IPS-18c (cell line): ENCODE measurements around the gene HOXB1.
"Not testable (repeated sequence)": the region's sequence is repeated elsewhere in the genome, so short reads cannot be mapped to it uniquely, and the experiment has no call there.

Source experiments
- H3K4me3 ChIP-seq: 2 replicates; pipeline ENCODE4 v1.7.0; 2013; ENCODE audit warnings: low read depth, mild to moderate bottlenecking, low read length, moderate library complexity; ENCODE audit not compliant: insufficient read depth
- H3K9me3 ChIP-seq: one replicate; pipeline ENCODE4 v1.6.1; 2013; ENCODE audit warnings: mild to moderate bottlenecking, low read length, moderate library complexity; ENCODE audit not compliant: control insufficient read depth, insufficient read depth

The HOXB1 gene

DNA sequence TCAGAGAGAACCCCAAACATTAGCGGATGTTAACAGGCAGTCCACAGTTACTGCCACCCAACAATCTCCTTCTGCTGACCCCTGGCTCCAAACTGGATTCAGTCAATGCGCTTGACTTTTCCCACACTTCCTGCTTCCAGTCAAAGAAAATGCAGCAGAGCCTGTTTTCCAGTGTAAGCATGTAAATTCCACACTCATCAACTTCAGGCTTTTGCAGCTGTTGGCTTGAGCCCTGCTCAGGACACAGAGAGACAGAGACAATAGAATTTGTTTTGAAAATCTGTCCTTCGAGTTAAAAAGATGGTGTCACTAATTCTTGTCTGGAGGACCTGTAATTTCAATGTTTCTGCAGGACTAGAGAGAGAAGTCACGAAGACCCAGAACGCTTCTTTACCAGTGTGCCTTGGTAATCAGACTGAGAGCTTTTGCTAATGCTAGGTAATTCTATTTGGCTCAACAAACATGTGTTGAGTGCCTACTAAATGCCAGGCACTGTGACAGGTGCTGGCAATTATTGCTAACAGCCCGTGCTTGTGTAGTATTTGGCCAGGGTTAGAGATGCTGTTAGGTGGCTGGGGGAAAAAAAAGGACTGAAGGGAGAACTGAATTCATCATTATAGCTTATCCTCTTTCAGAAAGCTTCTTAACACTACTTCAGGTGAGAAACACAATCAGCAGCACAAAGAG, 32.5 kb downstream of the HOXB1 start:
- Histone ChIP-seq H3K9me3 (no peaks in the 10 kb centered on the region), H3K4me3 (no peak overlapping the region)

DNA sequence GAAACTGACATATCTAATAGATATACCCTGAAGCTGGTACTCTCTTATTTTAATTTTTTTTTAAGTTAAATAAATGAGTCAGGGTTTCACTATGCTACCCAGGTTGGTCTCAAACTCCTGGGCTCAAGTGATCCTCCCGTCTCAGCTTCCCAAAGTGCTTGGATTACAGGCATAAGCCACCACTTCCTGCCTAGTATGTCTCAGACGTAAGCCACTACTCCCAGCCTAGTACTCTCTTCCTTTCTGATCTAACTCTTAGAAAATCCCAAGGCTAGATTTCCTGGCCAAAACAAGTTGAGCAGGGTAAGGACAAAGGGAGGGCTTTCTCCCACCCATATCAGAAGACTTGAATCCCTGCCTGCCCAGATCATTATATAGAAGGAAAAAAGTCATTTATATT, 33.7 kb downstream of the HOXB1 start:
- Histone ChIP-seq H3K4me3 (no peak overlapping the region), H3K9me3 (no peaks in the 10 kb centered on the region)

DNA sequence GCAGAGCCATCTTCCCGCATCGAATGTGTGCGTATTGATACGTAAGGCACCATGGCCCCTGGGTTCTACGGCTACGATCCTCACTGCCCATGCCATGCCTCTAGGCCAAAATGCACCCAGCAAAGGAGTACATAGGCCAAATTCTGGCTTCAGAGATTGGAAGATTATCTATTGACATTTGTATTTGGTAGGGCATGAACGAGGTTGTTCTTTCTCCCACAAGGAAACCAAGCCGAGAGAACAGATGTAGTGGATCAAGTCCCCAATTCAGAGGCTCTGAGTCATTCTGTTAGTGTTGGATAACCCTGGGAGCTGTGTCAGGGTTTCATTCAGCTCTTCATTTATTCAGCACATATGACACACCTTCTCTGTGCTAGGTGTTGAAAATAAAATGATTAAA, 36.5 kb downstream of the HOXB1 start:
- Histone ChIP-seq H3K9me3 (no peaks in the 10 kb centered on the region), H3K4me3 (no peak overlapping the region)

DNA sequence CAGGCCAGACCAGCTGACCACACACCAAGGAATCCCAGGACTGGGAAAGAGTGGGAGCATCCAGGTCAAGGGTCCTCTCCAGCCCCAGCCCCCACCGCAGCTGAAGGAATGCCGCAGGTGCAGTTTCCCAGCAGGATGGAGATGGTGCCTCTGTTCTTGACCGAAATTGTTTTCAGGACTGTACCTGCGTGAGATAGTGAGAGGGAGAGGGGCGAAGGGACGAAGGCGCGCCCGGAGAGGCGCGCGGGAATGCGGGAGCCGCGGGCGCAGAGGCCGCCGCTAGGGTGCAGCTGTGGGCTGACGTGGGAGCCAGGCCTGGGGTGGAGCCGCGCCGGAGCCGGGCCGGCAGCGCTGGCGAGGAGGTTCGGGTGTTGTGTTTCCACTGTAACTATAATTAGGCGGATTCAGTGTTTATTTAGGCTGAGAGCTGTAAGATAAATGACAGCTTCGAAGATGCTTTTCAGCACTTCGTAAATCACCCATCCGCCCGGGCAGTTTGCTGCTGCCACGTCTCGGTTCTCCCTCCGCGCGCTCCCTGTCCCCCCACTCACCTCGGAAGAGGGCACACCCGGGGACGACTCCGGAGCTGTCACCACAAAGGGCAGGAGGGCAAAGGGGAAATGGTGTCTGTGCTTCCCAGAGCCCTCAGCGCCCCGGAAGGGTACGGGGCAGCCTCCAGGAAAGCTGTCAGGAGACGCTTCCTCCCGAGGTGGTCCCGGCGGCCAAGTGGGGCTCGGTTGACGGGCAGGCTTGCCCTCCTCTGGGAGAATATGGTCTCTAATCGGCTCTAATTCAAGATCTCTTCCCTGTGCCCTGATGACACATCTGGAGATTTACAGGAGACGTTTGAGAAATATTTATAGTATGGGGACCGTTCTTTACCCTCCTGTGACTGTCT, 38.2 kb downstream of the HOXB1 start:
- peak overlapping the region; percentile 51 for H3K4me3 ChIP-seq

DNA sequence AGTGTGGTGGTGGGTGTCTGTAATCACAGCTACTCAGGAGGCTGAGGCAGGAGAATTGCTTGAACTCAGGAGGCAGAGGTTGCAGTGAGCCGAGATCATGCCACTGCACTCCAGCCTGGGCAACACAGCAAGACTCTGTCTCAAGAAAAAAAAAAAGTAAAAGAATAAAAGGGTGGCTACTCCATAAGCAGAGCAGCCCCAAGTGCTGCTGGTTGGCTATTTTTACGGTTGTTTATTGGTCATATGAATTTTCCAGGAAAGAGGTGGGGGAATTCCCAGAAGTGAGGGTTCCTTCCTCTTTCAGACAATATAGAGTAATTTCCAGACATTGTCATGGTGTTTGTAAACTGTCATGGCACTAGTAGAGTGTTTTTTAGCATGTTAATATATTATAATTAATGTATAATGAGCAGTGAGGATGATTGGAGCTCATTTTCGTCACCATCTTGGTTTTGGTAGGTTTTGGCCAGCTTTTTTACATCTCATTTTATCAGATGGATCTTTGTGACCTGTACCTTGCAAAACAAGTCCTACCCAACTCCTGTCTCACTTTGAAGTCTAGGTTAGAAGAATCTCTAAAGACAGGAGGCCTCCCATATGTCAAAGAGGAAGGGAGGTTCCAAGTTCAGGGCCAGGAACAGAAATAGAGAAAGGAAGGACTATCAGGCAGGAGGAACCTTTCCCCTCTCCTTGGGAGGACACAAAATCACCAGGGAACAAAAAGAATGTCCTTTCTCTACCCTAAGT, 39.1 kb downstream of the HOXB1 start:
- Histone ChIP-seq H3K9me3 (no peaks in the 10 kb centered on the region), H3K4me3 (no peak overlapping the region)

More for the DNA sequence above, 38.2 kb downstream of the HOXB1 start:
- no peaks in the 10 kb centered on the region for H3K9me3 ChIP-seq

DNA sequence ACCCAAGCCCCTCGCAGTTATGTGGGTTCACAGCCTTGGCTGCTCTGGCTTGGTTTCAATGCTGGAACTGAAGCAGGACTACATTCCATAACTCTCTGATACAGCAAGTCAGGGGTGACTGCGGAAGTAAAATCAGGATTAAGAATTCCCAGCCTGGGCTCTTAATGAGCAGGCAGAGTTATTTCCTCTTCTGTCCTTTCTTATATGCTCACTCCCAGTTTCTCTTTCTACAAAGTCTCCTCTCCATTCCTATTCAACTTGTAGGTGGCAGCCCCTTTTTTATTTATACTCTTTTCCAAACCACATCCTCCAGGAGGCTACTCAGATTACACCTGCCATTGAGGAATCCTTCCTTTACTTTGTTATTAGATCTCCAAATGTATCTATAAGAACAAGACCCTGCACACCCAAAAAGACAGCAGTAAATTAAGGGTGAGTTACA, 40.3 kb downstream of the HOXB1 start:
- no peaks in the 10 kb centered on the region for H3K9me3 ChIP-seq
- no peak overlapping the region for H3K4me3 ChIP-seq

DNA sequence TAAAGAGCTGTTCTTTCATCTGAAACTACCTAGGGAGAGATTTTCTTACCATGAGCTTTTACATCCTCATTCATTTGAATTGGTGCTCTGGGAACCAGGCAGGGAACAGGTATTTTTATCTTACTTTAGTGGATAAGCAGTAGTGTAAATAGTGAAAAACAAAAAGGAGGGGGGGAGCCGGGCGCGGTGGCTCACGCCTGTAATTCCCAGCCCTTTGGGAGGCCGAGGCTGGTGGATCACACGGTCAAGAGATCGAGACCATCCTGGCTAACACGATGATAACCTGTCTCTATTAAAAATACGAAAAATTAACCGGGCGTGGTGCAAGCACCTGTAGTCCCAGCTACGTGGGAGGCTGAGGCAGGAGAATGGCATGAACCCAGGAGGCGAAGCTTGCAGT, 41.0 kb downstream of the HOXB1 start:
- Histone ChIP-seq H3K9me3 (no peaks in the 10 kb centered on the region), H3K4me3 (no peak overlapping the region)

DNA sequence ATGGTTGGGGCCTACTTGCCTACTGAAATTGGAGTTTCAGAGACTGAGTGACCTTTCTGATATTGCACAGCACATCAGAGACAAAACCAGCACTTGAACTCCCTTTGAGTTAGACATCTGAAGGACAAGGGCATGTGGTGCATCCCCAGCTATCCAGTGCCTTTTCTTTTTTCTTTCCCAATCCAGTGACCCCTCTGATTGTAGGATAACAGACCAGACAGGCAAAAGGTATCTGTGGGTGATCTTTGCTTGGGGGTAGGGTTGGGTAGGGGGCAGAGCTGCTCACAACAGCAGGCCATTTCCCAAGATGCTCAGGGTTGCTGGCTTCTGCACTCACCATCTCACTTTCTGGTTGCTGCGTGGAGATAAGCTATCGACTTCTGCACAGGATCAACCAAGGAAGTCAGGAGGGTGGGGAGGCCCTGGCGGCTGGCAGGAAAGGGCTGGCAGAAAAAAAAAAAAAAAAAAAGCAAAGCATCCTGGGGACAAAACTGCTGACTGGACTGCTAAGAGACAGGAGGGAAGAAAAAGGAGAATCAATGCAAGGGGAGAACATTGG, 42.2 kb downstream of the HOXB1 start:
- Histone ChIP-seq H3K9me3 (no peaks in the 10 kb centered on the region), H3K4me3 (no peak overlapping the region)

DNA sequence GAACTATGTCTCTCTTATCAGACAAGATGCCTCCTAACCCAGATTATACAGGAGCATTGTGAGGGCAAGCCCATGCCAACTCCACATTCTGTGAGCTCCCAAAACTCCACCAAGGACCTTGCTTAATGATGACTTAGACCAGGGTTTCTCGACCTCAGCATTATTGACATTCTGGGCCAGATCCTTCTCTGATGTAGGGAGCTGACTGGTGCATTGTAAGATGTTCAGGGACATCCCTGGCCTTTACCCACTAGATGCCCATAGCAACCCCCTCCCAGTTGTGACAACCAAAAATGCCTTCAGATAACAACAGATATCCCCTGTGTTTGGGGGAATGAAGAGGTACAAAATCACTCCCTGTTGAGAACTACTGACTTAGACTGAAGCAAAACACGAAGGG, 43.6 kb downstream of the HOXB1 start:
- Histone ChIP-seq H3K4me3 (no peak overlapping the region), H3K9me3 (no peaks in the 10 kb centered on the region)

DNA sequence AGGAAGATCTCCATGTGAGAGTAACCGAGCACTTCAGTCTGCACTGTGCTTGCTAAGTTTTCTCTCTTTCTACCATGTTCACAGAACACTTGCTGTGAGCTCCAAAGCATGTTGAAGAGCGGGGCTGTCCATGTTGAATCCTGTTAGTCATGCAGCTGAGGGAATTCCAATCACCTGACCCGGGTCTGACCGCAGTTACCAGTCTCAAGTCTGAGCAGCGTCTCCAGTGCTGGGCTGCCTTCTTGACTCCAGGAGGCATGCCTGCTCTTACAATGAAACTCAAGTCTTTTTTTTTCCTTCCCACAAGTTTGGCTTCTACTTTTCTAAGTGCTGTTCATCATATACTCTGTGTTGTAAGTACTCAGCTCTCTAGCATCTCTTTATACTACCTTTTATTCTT, 44.3 kb downstream of the HOXB1 start:
- Histone ChIP-seq H3K9me3 (no peaks in the 10 kb centered on the region), H3K4me3 (no peak overlapping the region)

DNA sequence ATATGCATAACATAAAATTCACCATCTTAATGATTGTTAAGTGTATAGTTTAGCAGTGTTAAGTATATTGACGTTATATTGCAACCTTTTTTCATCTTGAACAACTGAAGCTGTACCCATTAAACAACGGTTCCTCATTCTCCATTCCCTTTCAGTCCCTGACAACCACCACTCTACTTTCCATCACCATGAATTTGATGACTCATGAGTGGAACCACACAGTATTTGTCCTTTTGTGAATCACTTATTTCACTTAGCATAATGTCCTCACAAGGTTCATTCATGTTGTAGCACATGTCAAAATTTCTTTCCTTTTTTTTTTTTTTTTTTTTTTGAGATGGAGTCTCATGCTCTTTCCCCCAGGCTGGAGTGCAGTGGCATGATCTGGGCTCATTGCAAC, 46.0 kb downstream of the HOXB1 start:
- Histone ChIP-seq H3K9me3 (no peaks in the 10 kb centered on the region), H3K4me3 (no peak overlapping the region)

DNA sequence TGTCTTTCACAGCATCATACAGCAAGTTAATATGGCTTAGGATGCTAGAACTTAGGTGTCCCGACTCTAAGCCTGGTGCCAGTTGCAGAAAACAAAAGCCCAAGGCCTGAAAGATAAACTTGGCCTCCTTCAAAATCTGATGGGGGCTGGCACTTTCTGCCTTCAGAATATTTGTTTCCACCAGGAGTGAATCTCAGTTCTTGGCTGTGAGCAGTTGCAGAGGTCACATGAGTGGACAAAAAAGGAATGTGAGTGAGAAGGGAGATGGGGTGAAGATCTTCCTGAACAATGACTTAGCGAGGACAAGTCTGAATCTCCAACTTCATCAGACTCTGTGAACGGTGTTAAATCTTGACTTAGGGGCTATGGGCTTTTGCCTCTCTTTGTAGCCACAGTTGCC, 46.6 kb downstream of the HOXB1 start:
- no peak overlapping the region for H3K4me3 ChIP-seq
- H3K9me3 ChIP-seq: no peaks in the 10 kb centered on the region

DNA sequence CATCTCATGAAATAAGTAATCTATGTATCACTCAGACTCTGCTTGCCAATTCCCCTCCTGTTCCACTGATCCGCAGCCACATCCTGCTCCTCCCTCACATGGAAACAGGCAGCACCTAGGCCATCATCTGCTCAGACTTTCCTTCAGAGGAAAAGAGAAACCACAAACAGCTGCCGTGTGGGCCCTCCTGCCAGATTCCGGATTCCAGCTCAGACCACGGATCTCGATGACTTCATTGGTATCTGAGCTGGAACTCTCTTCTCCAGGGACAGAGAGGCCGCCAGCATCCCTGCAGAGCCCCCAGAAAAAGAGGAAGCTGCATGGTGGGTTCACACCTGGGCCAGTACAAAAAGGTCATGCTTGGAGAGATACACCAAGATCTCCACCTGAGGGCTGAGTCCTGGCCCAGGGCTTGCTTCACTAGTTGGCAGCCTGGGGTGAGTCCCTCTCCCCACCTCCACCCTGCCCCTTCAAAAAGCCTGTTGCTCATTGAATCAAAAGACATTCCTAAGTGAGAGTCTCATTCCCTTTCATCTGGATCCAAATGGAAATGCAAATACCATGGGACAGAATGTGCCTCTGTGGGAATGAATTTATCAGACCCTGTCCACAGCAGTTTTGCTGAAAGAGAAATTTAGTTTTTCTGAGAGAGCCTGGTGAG, 47.2 kb downstream of the HOXB1 start:
- H3K4me3 ChIP-seq: no peak overlapping the region
- H3K9me3 ChIP-seq: no peaks in the 10 kb centered on the region

DNA sequence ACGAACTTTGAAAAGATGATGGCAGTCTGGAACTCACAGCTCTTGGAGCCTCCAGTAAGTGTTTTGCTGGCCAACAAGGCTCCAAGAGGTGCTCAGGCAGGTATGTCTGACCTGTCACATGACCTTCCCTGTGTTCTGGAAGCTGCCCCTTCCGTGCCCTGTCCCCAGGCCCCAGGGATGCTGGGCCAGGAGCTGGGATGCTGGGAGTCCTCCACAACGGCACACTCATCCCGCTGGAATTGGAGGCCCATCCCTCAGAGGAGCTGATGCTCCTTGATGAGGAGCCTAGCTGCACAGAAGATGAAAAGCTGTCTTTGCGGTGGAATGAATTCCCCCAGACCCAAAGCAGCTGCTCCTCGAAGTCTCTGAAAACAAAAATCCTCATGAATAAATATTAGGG, 47.8 kb downstream of the HOXB1 start:
- H3K4me3 ChIP-seq: no peak overlapping the region

DNA sequence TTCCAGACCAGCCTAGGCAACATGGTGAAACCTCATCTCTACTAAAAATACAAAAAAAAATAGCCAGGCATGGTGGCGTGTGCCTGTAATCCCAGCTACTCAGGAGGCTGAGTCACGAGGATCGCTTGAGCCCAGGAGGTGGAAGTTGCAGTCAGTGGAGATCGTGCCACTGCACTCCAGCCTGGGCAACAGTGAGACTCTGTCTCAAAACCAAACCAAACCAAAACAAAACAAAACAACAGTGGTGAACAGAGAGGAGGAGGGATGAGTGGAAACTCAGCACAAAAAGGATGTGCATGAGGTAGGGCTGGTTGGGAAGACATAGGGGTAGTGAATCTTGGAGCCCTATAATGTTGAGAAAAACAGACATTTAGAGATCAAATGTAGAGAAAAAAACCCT, 48.5 kb downstream of the HOXB1 start:
- H3K9me3 ChIP-seq, H3K4me3 ChIP-seq: not testable (repeated sequence)

More for the DNA sequence above, 47.8 kb downstream of the HOXB1 start:
- H3K9me3 ChIP-seq: no peaks in the 10 kb centered on the region

DNA sequence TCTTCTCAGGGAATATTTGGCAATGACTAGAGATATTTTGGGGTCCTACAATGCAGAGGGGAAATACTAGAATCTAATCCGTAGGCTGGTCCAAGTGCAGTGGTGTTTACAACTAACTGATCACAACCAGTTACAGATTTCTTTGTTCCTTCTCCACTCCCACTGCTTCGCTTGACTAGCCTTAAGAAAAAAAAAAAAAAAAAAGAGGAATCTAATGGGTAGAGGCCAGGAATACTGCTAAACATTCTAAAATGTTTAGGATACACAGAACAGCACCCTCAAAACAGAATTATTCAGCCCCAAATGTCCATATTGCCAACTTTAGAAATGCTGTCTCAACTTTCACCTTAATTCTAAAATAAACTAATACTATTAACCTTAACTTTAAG, 51.8 kb downstream of the HOXB1 start:
- H3K4me3 ChIP-seq: no peak overlapping the region
- H3K9me3 ChIP-seq: no peaks in the 10 kb centered on the region
